ENCODE results near the gene PREPL.

- TF ChIP-seq CTCF (IDR thresholded peaks at IDR 0.05; ENCODE audit: low read length) = no peak
- TF ChIP-seq EZH2 (optimal IDR thresholded peaks at IDR 0.05; ENCODE audit: low read depth, low read length) = no peak
Measured at GRCh38 chr2:44326548-44327264, 34.6 kb downstream of the PREPL start.
